Ureter (tissue), 1 donor: ENCODE measurements around the gene POLG. TPM values are rescaled to one million over a fixed set of nuclear protein-coding genes. Genes with fewer than 3 reads are reported as not detected.

Experiments used
- DNase-seq: peaks from one replicate; pipeline ENCODE4 v3.0.0-alpha.2; 2020; ENCODE audit warnings: low spot score
- total RNA-seq: library from RNA; stranded (reverse); gene quantifications from one replicate; pipeline ENCODE4 v1.2.4, GENCODE V29; 2023
- donor health status: DM: yes; HTN: yes; CAD: no.

The POLG gene
- total RNA-seq, 1 donor from 2014 or later, result 64.8 TPM

- DNase-seq, result no peak
Measured at GRCh38 chr15:89370120-89370977, 35.7 kb upstream of the POLG start.

GRCh38 chr15:89369341-89369947, 34.8 kb upstream of the POLG start:
- no peak for DNase-seq

GRCh38 chr15:89368566-89369223, 34.1 kb upstream of the POLG start:
- no peak for DNase-seq

GRCh38 chr15:89367485-89368451, 33.1 kb upstream of the POLG start:
- DNase-seq, result no peak

- no peak for DNase-seq
Measured at GRCh38 chr15:89366656-89367393, 32.2 kb upstream of the POLG start.

GRCh38 chr15:89365462-89366065, 30.9 kb upstream of the POLG start:
- no peak for DNase-seq

GRCh38 chr15:89364741-89365450, 30.3 kb upstream of the POLG start:
- no peak for DNase-seq

- no peak for DNase-seq
Measured at GRCh38 chr15:89364341-89364740, 29.7 kb upstream of the POLG start.

GRCh38 chr15:89363770-89364169, 29.1 kb upstream of the POLG start:
- DNase-seq, result no peak

GRCh38 chr15:89363133-89363532, 28.5 kb upstream of the POLG start:
- no peak for DNase-seq

- no peak for DNase-seq
Measured at GRCh38 chr15:89362203-89363101, 27.8 kb upstream of the POLG start.

- DNase-seq, result peak; percentile 65
Measured at GRCh38 chr15:89361451-89362202, 27.0 kb upstream of the POLG start.

GRCh38 chr15:89360294-89360971, 25.8 kb upstream of the POLG start:
- DNase-seq, result no peak

GRCh38 chr15:89359471-89360293, 25.1 kb upstream of the POLG start:
- no peak for DNase-seq

- DNase-seq, result peak; percentile 76
Measured at GRCh38 chr15:89358755-89359439, 24.3 kb upstream of the POLG start.

- DNase-seq, result no peak
Measured at GRCh38 chr15:89358435-89358754, 23.8 kb upstream of the POLG start.
